Activated CD8-positive, alpha-beta T cell treated with anti-CD3 and anti-CD28 coated beads for 36 hours (primary cell): Measurements from ENCODE around the gene LRRC56. TPM values are rescaled to one million over a fixed set of nuclear protein-coding genes. Genes with fewer than 3 reads are reported as not detected.
A peak's percentile ranks its signal among the peaks of the same experiment; 100 is the strongest.

ENCODE experiments used
- ATAC-seq: fragments of 200-7000 bp; cut with Tn5 transposase; one replicate; pipeline ENCODE4 v1.10.0; 2021; ENCODE audit warnings: mild to moderate bottlenecking, moderate library complexity
- CTCF ChIA-PET: fragments of 350-600 bp; sonication (Branson Sonifier 250); formaldehyde crosslinking; loops from one replicate; lab custom pipeline; 2021; ENCODE audit warnings: antibody characterized with exemption; lab: Charles Lee
- POLR2A ChIA-PET: fragments of 350-600 bp; sonication (Branson Sonifier 250); formaldehyde crosslinking; loops from one replicate; lab custom pipeline; 2021; ENCODE audit warnings: antibody characterized with exemption; lab: Charles Lee
- DNase-seq: peaks from one replicate; pipeline ENCODE4 v3.0.0-alpha.2; 2020
- H3K27ac Mint-ChIP-seq: one replicate; pipeline ENCODE4 v1.8.0; 2021; ENCODE audit warnings: mild to moderate bottlenecking, mixed read lengths
- H3K27me3 Mint-ChIP-seq: one replicate; pipeline ENCODE4 v1.8.0; 2021; ENCODE audit warnings: mixed read lengths
- H3K36me3 Mint-ChIP-seq: one replicate; pipeline ENCODE4 v1.8.0; 2021; ENCODE audit warnings: low read depth, mixed read lengths
- H3K4me1 Mint-ChIP-seq: one replicate; pipeline ENCODE4 v1.8.0; 2021; ENCODE audit warnings: low read depth, mixed read lengths
- H3K4me3 Mint-ChIP-seq: one replicate; pipeline ENCODE4 v1.8.0; 2021; ENCODE audit warnings: mild to moderate bottlenecking, moderate library complexity, mixed read lengths
- H3K9me3 Mint-ChIP-seq: one replicate; pipeline ENCODE4 v1.8.0; 2021; ENCODE audit warnings: mixed read lengths
- intact Hi-C: fragments of 100-400 bp; cut with micrococcal nuclease; formaldehyde crosslinking; loops from one replicate; pipeline ENCODE4 v1.10.0; 2022
- total RNA-seq, 2 experiments: library from RNA; stranded (reverse); gene quantifications; one replicate each; pipeline ENCODE4 v1.2.3, GENCODE V29; 2021
- TF ChIP-seq, protein P1 (sequence below): fragments of 200-600 bp; IDR thresholded peaks from one replicate; pipeline ENCODE4 v1.8.0; 2022; ENCODE audit warnings: antibody characterized with exemption, mild to moderate bottlenecking

Gene LRRC56
- total RNA-seq, 2 experiments from 2014 or later: 0.67 to 0.99 TPM

DNA sequence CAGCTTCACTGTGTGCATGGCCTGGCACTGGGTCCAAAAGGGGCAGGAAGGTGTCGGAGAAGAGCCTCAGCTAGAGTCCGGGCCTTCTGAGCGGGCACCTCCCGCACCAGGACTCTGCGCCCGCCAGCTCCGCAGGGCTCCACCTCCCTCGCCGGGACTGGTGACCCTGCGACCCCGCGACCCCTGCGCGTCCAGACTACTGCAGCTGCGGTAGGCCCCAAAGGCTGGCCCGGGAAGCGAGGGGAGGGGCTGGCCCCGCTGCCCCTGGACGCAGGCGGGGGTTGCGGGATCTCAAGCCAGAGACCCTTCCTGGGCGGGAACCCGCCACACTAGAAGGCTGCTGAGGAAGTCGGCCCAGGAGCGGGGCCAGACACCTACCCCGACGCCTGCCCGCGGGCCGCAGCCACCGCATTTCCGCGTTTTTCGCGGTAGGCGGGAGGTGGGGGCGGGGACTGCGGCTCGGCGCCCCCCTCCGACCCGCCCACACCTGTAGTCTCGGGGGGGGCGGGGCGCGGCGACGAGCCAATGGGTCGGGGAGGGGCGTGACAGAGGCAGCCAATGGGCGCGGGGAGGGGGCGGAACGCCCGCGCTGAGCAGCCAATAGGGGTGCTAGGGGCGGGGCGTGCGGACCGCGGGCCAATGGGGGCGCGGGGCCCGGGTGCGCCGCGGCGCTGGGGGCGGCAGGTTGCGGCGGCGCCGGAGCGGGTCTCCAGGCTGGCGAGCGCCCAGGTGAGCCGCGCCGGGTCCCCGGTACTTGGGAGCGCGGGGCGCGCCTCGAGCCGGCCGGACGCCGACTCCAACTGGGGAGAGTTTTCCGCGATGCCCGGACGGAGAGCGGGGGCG is 23.2 kb downstream of the LRRC56 start, which contains the start of the genes LMNTD2 and RASSF7:
Gene LMNTD2 (minus strand): TSS at position 434 of the 843 bp plus-strand sequence. CDS start 22 bp downstream, at position 412.
Gene RASSF7 (plus strand): TSS at position 666 of the 843 bp plus-strand sequence. CDS start 799 bp downstream, outside the sequence.
- Mint-ChIP-seq H3K36me3 (peaks cover 8% of the 10 kb centered on the region), H3K4me1 (peaks cover 11% of the 10 kb centered on the region), H3K9me3 (no peaks in the 10 kb centered on the region), H3K27me3 (peaks cover 2% of the 10 kb centered on the region), H3K4me3 (peak within 1 kb of the TSS; percentile 89), H3K27ac (peak within 1 kb of the TSS; percentile 30)
- DNase-seq (peak; percentile 95), ATAC-seq (peak; percentile 96)
- intact Hi-C loops: no loop called here
- TF ChIP-seq, protein P1, sequence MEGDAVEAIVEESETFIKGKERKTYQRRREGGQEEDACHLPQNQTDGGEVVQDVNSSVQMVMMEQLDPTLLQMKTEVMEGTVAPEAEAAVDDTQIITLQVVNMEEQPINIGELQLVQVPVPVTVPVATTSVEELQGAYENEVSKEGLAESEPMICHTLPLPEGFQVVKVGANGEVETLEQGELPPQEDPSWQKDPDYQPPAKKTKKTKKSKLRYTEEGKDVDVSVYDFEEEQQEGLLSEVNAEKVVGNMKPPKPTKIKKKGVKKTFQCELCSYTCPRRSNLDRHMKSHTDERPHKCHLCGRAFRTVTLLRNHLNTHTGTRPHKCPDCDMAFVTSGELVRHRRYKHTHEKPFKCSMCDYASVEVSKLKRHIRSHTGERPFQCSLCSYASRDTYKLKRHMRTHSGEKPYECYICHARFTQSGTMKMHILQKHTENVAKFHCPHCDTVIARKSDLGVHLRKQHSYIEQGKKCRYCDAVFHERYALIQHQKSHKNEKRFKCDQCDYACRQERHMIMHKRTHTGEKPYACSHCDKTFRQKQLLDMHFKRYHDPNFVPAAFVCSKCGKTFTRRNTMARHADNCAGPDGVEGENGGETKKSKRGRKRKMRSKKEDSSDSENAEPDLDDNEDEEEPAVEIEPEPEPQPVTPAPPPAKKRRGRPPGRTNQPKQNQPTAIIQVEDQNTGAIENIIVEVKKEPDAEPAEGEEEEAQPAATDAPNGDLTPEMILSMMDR: no peak
- ChIA-PET CTCF (interaction anchor here (0.7 to 1.4 kb wide), 4 partner anchors 41 to 163 kb away, joined by 3 to 5 read pairs (median 3); partner anchors contain the start of gene TMEM80), POLR2A (interaction anchor here (0.6 to 1.9 kb wide), 6 partner anchors 15 to 52 kb away, joined by 3 to 10 read pairs (median 3); partner anchors contain the start of genes HRAS and LRRC56)

DNA sequence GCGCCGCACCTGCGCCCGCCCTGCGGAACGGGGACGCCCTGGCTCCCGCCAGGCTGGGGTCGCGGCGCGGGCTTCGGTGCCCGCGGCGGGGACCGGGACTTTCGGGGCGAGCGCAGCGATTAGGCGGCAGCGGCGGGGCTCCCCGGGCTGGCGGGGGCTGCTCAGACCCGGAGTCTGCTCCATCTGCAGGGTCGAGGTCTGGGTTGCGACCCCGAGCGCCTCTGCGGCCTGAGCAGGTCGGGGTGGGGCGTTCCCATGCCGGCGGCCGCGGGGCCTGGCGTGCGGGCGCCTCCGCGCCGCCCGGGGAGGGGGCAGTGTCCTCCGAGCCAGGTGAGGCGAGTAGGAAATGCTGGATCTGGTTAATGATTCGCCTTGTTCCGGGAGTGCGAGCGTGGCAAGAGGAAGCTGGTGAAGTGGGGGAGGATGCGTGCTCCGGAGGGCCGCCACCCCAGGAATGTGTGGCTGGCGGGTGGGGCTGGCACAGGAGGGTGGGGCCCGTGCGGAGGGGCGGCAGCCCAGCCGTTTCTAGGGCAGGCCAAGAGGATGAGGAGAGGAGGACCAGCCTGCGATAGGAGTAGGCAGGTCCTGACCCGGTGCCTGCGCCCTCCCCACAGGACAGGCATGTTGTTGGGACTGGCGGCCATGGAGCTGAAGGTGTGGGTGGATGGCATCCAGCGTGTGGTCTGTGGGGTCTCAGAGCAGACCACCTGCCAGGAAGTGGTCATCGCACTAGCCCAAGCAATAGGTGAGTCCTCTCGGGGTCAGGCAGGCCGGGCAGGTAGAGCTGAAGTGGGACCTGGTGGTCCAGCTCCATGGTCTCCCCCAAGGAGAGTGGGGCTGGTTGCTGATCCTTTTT is 24.0 kb downstream of the LRRC56 start:
- TF ChIP-seq, protein P1: no peak
- ATAC-seq (peak; percentile 29), DNase-seq (no peak)
- Mint-ChIP-seq H3K4me1 (peaks cover 11% of the 10 kb centered on the region), H3K4me3 (peak overlapping the region; percentile 89), H3K36me3 (peaks cover 8% of the 10 kb centered on the region), H3K27ac (peak overlapping the region; percentile 30), H3K27me3 (peaks cover 2% of the 10 kb centered on the region), H3K9me3 (no peaks in the 10 kb centered on the region)
- CTCF ChIA-PET: interaction anchor here (1.3 to 1.4 kb wide), 2 partner anchors 42 to 134 kb away, joined by 3 read pairs; partner anchors contain the start of gene TMEM80
- intact Hi-C loops: no loop called here
- POLR2A ChIA-PET: interaction anchor here (1.2 to 2.0 kb wide), 4 partner anchors 14 to 25 kb away, joined by 3 to 8 read pairs (median 4); partner anchors contain the start of genes LRRC56 and PHRF1

DNA sequence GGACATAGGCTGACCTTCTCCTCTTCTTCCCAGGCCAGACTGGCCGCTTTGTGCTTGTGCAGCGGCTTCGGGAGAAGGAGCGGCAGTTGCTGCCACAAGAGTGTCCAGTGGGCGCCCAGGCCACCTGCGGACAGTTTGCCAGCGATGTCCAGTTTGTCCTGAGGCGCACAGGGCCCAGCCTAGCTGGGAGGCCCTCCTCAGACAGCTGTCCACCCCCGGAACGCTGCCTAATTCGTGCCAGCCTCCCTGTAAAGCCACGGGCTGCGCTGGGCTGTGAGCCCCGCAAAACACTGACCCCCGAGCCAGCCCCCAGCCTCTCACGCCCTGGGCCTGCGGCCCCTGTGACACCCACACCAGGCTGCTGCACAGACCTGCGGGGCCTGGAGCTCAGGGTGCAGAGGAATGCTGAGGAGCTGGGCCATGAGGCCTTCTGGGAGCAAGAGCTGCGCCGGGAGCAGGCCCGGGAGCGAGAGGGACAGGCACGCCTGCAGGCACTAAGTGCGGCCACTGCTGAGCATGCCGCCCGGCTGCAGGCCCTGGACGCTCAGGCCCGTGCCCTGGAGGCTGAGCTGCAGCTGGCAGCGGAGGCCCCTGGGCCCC is 24.8 kb downstream of the LRRC56 start:
- CTCF ChIA-PET: interaction anchor here (1.3 to 1.4 kb wide), 2 partner anchors 43 to 134 kb away, joined by 3 read pairs; partner anchors contain the start of gene TMEM80
- DNase-seq: no peak
- POLR2A ChIA-PET: interaction anchor here (1.2 to 2.0 kb wide), 4 partner anchors 14 to 26 kb away, joined by 3 to 8 read pairs (median 4); partner anchors contain the start of genes LRRC56 and PHRF1
- intact Hi-C loops: no loop called here
- TF ChIP-seq, protein P1: no peak
- peak overlapping the region; percentile 89 for H3K4me3 Mint-ChIP-seq
- H3K27me3 Mint-ChIP-seq: no peaks in the 10 kb centered on the region
- H3K27ac Mint-ChIP-seq: no peak overlapping the region
- no peak for ATAC-seq
- H3K36me3 Mint-ChIP-seq: peaks cover 16% of the 10 kb centered on the region
- H3K4me1 Mint-ChIP-seq: peaks cover 9% of the 10 kb centered on the region
- H3K9me3 Mint-ChIP-seq: no peaks in the 10 kb centered on the region

DNA sequence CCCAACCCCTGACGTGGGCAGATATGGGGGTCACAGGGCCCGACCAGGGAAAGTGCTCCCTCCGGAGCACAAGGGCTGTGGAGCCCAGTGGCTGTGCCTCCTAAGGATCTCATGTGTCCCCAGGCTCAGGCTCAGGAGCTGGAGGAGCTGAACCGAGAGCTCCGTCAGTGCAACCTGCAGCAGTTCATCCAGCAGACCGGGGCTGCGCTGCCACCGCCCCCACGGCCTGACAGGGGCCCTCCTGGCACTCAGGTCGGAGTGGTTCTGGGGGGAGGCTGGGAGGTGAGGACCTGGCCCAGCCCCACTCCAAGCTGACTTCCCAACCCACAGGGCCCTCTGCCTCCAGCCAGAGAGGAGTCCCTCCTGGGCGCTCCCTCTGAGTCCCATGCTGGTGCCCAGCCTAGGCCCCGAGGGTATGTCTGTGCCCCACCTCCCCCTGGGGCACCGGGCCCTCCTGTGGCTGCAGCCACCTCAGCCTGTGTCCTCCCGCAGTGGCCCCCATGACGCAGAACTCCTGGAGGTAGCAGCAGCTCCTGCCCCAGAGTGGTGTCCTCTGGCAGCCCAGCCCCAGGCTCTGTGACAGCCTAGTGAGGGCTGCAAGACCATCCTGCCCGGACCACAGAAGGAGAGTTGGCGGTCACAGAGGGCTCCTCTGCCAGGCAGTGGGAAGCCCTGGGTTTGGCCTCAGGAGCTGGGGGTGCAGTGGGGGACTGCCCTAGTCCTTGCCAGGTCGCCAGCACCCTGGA is 25.9 kb downstream of the LRRC56 start:
- H3K4me3 Mint-ChIP-seq: no peak overlapping the region
- POLR2A ChIA-PET: interaction anchor here (0.6 to 2.0 kb wide), 3 partner anchors 9 to 53 kb away, joined by 3 to 8 read pairs (median 3); partner anchors contain the start of genes IRF7 and PHRF1
- ATAC-seq (no peak), DNase-seq (no peak)
- H3K9me3 Mint-ChIP-seq: no peaks in the 10 kb centered on the region
- CTCF ChIA-PET: interaction anchor here (2.9 kb wide), 1 partner anchor 8 kb away, joined by 14 read pairs; no protein-coding TSS in a partner anchor
- H3K36me3 Mint-ChIP-seq: peaks cover 23% of the 10 kb centered on the region
- intact Hi-C loops: no loop called here
- no peak overlapping the region for H3K27ac Mint-ChIP-seq
- peaks cover 9% of the 10 kb centered on the region for H3K4me1 Mint-ChIP-seq
- TF ChIP-seq, protein P1: no peak
- no peaks in the 10 kb centered on the region for H3K27me3 Mint-ChIP-seq
